Activated CD8-positive, alpha-beta memory T cell treated with anti-CD3 and anti-CD28 coated beads, Interleukin-2, amount 50 U/mL, for 1 hour (primary cell): ENCODE measurements around the gene DNAH8.

ENCODE experiments used
- DNase-seq: peaks from one replicate; pipeline ENCODE4 v3.0.0-alpha.2; 2020; ENCODE audit errors: extremely low read depth

Gene DNAH8

DNA sequence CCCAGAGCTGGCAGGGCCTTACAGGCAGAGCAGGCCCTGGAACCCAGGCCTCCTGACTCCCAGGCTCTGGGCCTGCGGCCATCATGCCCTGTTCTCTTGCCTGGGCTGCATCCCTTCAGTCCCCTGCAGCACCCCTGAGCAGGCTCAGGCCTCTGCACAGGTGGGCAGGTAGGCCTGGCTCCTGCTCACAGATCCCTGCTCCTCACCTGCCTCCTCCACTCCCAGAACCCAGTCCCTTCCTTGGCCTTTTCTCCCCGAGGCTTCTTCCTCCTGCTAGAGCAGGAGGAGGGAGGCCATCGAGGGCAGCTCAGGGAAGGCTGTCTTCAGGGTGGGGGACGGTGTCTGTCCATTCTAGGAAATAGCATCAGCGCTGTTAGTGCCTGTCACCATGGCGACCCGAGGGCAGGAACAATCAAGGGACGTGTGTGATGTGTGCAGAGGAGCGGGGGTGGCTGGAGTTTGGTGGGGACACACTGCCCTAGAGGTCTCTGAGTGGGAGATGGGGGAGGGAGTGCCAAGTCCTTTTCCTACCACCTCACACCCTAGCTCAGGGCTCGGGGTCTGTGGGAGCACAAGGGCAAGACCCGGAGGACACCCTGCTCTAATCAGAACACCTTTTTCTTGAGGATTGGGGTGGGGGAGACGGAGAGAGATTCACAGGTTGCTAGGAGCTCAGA lies 360.0 kb downstream of the DNAH8 start:
- DNase-seq: no peak

DNA sequence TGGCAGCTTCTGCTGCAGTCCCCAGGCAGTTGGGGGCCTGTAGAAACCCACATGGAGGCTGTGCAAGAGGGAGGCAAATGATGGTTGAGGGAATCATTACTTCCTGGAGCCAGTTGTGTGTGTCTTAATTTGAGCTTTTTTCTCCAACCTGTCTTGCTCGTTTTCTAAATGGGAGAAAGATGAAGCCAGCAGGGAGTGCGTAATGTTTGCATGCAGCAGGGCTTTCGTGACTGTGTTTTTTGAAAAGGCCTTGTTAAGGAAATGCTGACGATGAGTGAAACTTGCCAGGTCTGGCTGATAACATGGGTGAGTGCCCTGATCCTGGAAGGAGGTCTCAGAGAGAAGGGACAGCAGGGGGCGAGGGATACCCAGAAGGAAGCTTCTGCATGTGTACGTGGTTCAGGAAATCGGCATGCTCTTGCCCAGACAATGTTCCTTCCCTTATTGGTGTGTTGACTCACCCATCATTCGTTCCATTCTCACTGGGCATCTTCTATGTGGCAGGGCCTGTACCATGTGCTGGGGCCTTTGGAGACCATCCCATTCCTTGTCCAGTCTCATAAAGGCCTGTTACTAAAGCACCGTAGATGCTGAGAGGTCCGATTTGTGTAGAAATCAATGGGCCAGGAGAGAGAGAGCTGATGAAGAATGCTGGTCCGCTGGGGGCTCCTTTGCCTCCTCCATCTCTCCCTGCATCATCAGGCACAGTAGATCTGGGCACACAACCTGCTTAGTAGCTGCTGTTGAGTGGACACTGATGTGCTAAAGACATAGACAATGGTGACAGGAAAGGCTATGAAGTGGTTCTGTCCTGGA lies 360.9 kb downstream of the DNAH8 start:
- DNase-seq: no peak

DNA sequence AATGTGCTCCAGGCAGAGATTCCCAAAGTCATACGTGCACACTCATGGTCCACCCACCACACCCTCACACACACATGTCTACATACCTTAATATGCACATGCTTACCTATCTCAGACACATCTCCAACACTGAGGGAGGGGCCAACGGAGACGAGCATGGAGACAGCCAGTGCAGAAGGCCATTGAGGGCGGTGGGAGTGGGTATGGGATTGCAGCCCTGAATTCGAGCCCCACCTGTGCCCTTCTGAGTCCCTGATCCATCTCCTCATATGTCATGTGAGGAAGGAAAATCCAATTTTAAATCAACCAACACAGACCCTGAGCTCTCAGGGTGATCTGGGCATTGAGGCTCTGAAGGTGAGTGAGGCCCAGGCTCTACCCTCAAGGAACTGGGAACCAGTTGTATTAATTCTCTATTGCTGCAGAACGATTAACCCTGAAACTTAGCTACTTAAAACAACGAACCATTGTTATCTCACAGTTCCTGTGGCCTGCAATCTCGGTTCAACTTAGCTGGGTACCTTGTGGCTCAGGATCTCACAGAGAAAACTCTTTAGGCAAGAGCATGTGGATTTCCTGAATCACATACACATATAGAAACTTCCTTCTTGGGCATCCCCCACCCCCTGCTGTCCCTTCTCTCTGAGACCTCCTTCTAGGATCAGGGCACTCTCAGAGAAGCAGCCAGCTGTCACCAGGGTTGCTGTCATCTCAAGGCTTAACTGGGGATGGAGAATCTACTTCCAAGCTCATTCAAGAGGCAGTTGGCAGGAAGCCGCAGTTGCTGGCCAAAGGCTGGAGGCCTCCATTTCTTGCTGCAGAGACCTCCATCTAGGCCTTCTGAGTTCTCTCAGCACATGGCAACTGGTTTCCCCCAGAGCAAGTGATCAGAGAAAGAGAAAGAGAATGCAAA lies 361.8 kb downstream of the DNAH8 start:
- DNase-seq: no peak

DNA sequence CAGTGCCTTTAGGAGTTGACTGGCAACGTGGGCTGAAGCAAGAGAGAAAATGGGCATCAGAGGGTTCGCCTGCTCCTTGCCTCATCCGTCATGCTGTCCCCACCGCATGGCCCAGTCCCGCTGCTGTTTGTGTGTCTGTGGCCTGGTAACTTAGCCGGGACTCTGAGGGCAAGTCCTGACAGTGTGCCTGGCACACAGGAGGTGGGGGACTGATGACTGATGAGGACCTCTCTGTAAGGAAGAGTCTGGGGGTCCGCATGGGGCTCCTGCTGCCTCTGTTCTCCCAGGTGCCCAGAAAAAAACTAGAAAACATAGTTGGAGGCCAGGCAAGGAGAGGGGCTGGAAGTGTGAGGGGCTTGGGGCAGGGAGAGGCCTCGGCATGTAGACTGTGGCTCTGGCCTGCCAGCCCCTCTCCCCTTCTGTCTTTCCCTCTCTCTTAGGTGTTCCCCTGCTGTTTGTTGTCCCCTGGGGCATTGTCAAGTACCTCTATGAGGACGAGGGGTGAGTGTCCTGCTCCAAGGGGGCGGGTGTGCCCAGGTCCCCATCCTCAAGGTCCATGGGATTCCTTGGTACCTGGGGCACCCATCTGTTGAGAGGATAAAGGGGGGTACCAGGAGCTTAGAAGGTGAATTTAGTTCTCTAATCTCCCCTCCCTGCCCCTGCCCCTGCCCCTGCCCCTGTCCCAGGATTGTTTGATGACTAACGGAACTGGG lies 362.9 kb downstream of the DNAH8 start:
- DNase-seq: no peak

DNA sequence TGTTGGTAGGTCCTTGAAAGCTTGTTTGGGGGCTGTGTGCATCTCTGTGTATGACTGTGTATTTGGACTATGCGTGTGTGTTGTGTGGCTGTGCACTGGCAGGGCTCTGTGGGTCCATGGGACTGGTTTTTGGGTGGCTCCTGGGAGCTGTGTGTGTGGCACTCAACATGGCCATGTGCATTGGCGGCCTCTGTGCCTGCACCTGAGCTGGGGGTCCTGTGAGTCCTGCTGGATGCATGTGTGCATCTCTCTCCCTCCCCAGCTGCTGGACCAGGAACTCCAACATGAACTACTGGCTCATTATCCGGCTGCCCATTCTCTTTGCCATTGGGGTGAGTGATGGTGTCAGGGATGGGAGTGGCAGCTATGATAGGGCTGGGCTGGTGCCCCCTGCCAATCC lies 363.6 kb downstream of the DNAH8 start:
- no peak for DNase-seq

DNA sequence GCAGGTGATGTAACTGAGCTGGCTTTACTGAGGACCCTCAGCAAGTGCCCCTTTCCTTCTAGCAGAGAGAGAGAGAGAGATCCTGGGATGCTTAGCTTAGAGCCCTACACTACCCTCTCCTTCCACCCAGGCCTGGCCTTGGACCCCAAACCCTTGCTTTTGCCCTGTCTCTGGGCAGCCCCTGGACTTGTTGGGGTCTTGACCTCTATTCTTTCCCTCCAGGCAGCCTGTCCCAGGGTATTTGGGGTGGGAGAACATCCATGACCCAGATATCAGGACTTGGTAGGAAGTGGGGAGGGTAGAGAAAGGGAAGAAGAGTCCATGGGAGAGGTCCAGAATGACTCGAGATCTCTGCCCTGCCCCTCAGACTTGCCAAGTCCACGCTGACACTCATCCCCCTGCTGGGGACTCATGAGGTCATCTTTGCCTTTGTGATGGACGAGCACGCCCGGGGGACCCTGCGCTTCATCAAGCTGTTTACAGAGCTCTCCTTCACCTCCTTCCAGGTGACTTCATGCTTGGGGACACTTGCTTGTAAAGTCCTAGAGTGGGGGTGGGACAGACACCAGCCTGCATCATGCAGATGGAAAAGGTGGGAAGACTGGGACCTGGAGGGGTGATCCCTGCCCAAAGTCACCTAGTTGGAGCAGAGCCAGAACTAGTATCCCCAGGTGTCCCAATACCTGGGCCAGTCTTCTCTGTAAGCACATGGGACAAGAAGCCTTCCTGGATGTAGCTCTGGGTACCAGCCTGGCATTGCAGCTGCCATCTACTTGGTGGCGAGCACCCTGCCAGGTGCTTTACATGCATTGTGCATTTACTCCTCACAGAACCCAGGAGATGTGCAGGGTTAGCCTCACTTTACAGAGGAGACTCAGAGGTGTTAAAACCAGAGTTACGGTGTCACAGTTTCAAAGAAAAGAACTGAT lies 364.4 kb downstream of the DNAH8 start:
- DNase-seq: no peak
